Lower leg skin (tissue), 3 donors: ENCODE data around the gene CCDC102B.

Experiments used
- CTCF ChIP-seq, 3 donors: fragments of 450-650 bp; IDR thresholded peaks; one replicate each; pipeline ENCODE4 v1.5.1; 2016; ENCODE audit warnings: antibody characterized with exemption in 3 of 3, mild to moderate bottlenecking in 3 of 3, moderate library complexity in 2 of 3
- POLR2A ChIP-seq, 2 donors: fragments of 450-650 bp; IDR thresholded peaks; one replicate each; pipeline ENCODE4 v1.6.1; 2016 to 2017; ENCODE audit warnings: antibody characterized with exemption in 2 of 2, mild to moderate bottlenecking in 1 of 2, moderate library complexity in 1 of 2

DNA sequence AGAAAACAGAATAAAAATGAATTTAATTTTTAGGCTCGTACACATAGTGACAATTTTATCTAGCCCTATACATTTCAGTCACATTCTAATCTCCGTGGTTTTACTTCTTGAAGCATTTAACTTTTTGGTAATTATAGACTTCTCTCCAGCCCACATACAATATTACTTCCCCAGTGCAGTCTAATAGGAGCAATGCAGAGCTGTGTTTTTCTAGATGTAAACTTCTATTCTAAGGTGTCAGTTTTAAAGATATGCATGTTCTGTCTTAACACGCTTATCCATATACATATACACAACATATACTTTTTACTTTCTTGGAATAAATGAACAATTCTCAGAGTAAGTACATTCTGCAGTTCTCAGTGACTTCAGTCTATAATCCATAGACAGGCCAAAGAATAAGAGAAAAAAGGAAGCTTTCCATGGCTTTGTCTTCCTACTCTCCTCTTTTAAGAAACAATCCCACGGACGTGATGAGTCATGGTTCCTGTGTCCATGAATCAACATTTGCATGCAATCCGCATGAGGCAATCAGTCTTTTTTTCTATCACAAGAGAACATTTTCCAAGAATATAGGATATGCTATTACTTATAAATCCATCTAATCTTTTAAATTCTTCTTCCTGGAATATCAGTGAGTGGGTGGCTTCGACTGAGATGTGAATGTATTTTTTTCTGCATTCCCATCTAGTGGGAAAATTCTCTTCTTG, 42.8 kb downstream of the CCDC102B start:
- TF ChIP-seq POLR2A (IDR thresholded peaks at IDR 0.05) (no peak), CTCF (IDR thresholded peaks at IDR 0.05) (no peak)
